A375 (cell line): ENCODE data around the gene S100A7. TPM values are rescaled to one million over a fixed set of nuclear protein-coding genes. Genes with fewer than 3 reads are reported as not detected.

ENCODE experiments used
- total RNA-seq: library from RNA; depleted of rRNA; stranded (reverse); fragments of >200 nt; shearing (Covaris generic); gene quantifications from 2 replicates; pipeline ENCODE4 v1.2.3, GENCODE V29; 2014; rRNA removed

S100A7 gene
- not detected in 2 replicates for total RNA-seq

DNA sequence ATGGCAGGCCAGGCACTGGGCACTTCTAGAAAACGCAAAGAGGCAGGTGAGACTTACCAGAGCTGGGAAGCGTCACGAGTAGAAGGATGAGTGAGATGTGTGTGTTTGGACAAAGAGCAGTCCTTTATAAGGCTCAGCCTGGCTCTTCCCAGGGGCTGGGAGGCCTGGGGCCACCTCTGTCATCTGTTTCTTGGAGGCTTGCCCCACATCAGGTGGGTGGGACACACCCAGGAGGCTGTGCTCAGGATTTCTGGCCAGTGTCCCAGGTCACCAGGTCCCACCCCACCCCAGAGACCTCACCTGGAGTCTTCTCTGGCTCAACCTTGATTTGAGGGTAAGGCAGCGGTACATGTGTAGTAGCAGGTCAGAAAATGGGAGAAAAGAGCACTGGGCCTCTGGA is at the start of gene S100A7:
Gene S100A7, minus strand, starts transcription at position 101 of the 400 bp plus-strand sequence. CDS start 1,638 bp downstream, outside the sequence.

DNA sequence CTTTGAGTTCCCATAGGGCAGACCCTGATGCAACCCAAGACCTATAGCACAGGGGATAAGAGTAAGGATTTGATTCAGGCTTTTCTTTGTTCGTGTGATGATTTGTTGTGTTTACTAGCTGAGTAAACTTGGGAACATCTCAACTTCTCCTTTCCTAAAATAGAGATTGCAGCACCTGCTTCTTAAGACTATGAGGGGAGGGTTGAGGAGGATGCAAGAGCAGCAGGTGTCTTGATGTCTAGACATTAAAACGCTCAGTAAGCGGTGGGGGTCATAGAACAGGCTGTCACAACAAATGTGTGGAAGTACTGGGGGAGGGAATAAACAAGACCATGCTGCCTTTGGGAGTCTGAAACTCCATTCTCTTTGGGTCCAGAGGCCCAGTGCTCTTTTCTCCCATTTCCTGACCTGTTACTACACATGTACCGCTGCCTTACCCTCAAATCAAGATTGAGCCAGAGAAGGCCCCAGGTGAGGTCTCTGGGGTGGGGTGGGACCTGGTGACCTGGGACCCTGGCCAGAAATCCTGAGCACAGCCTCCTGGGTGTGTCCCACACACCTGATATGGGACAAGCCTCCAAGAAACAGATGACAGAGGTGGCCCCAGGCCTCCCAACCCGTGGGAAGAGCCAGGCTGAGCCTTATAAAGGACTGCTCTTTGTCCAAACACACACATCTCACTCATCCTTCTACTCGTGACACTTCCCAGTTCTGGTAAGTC is 44.4 kb downstream of the S100A7 start, which contains the start of gene S100A7A:
Gene S100A7A, plus strand, starts transcription at position 671 of the 721 bp plus-strand sequence. CDS start 1,563 bp downstream, outside the sequence.

Other genes with a start within 250 kb of the S100A7 start
- gene PRR9, start 243.1 kb downstream of the S100A7 start, total RNA-seq = not detected in 2 replicates
- not detected in 2 replicates for gene LORICRIN, start 201.0 kb downstream of the S100A7 start, total RNA-seq
- not detected in 2 replicates for gene PGLYRP3, start 147.7 kb downstream of the S100A7 start, total RNA-seq
- not detected in 2 replicates for gene PGLYRP4, start 111.8 kb downstream of the S100A7 start, total RNA-seq
- not detected in 2 replicates for gene S100A9, start 102.8 kb downstream of the S100A7 start, total RNA-seq
- gene S100A12, start 85.0 kb downstream of the S100A7 start, total RNA-seq = not detected in 2 replicates
- gene S100A8, start 69.6 kb downstream of the S100A7 start, total RNA-seq = not detected in 2 replicates
- gene S100A7A, start 44.1 kb downstream of the S100A7 start, total RNA-seq = not detected in 2 replicates
- gene S100A6, start 75.3 kb upstream of the S100A7 start, total RNA-seq = 2,053 and 2,077 TPM in 2 replicates
- gene S100A5, start 80.3 kb upstream of the S100A7 start, total RNA-seq = 0.98 and 2.3 TPM in 2 replicates
- gene S100A4, start 85.2 kb upstream of the S100A7 start, total RNA-seq = 142 and 157 TPM in 2 replicates
- gene S100A3, start 88.6 kb upstream of the S100A7 start, total RNA-seq = 13.9 and 14.8 TPM in 2 replicates
- 53.8 and 59.7 TPM in 2 replicates for gene S100A2, start 105.2 kb upstream of the S100A7 start, total RNA-seq
- 436 and 451 TPM in 2 replicates for gene S100A16, start 152.5 kb upstream of the S100A7 start, total RNA-seq
- gene S100A14, start 155.7 kb upstream of the S100A7 start, total RNA-seq = 1.1 and 1.8 TPM in 2 replicates
- gene S100A13, start 166.9 kb upstream of the S100A7 start, total RNA-seq = 583 and 631 TPM in 2 replicates
- 151 and 162 TPM in 2 replicates for gene S100A1, start 167.8 kb upstream of the S100A7 start, total RNA-seq
- gene CHTOP, start 173.4 kb upstream of the S100A7 start, total RNA-seq = 104 and 111 TPM in 2 replicates
- gene SNAPIN, start 198.1 kb upstream of the S100A7 start, total RNA-seq = 71.7 and 73.3 TPM in 2 replicates
- 302 and 316 TPM in 2 replicates for gene ILF2, start 210.3 kb upstream of the S100A7 start, total RNA-seq
- 0.24 and 0.26 TPM in 2 replicates for gene NPR1, start 218.0 kb upstream of the S100A7 start, total RNA-seq